Measurements from ENCODE around the gene KRT6A. TPM values are rescaled to one million over a fixed set of nuclear protein-coding genes. Genes with fewer than 3 reads are reported as not detected.
A peak's percentile ranks its signal among the peaks of the same experiment; 100 is the strongest.

The KRT6A gene
- total RNA-seq, 1 experiment from 2014 or later = 1,688 TPM

GRCh38 chr12:52439420-52439819, 53.6 kb downstream of the KRT6A start:
- ChIA-PET POLR2A (interaction anchor here (0.9 to 1.0 kb wide), 2 partner anchors 39 to 72 kb away, joined by 3 read pairs; no protein-coding TSS in a partner anchor), CTCF (no interaction called here)
- Mint-ChIP-seq H3K4me1 (ENCODE audit: insufficient read depth, unreplicated experiment) (peaks cover 55% of the 10 kb centered on the region), H3K4me3 (ENCODE audit: unreplicated experiment) (no peak overlapping the region), H3K27me3 (ENCODE audit: insufficient read depth, unreplicated experiment) (no peaks in the 10 kb centered on the region), H3K27ac (ENCODE audit: low read depth, unreplicated experiment) (no peak overlapping the region), H3K36me3 (ENCODE audit: insufficient read depth, unreplicated experiment) (no peaks in the 10 kb centered on the region), H3K9me3 (ENCODE audit: unreplicated experiment) (no peaks in the 10 kb centered on the region)
- intact Hi-C loops (cut with micrococcal nuclease) = no loop called here
- TF ChIP-seq CTCF (IDR thresholded peaks at IDR 0.05; ENCODE audit: unreplicated experiment) = no peak
- BruUV-seq (replicated peaks) = no TSS peak
- DNase-seq (ENCODE audit: unreplicated experiment) = no peak

GRCh38 chr12:52438305-52439301, 54.5 kb downstream of the KRT6A start:
- CTCF ChIA-PET = no interaction called here
- POLR2A ChIA-PET = interaction anchor here (1.0 kb wide), 1 partner anchor 39 kb away, joined by 3 read pairs; no protein-coding TSS in a partner anchor
- TF ChIP-seq CTCF (IDR thresholded peaks at IDR 0.05; ENCODE audit: unreplicated experiment) = no peak
- H3K9me3 Mint-ChIP-seq (ENCODE audit: unreplicated experiment) = no peaks in the 10 kb centered on the region
- no TSS peak for BruUV-seq (replicated peaks)
- intact Hi-C loops (cut with micrococcal nuclease) = no loop called here
- peak; percentile 43 for DNase-seq (ENCODE audit: unreplicated experiment)
- no peak overlapping the region for H3K4me3 Mint-ChIP-seq (ENCODE audit: unreplicated experiment)
- H3K36me3 Mint-ChIP-seq (ENCODE audit: insufficient read depth, unreplicated experiment) = no peaks in the 10 kb centered on the region
- peaks cover 55% of the 10 kb centered on the region for H3K4me1 Mint-ChIP-seq (ENCODE audit: insufficient read depth, unreplicated experiment)
- no peaks in the 10 kb centered on the region for H3K27me3 Mint-ChIP-seq (ENCODE audit: insufficient read depth, unreplicated experiment)
- no peak overlapping the region for H3K27ac Mint-ChIP-seq (ENCODE audit: low read depth, unreplicated experiment)

GRCh38 chr12:52437508-52437907, 55.5 kb downstream of the KRT6A start:
- no peak overlapping the region for H3K4me3 Mint-ChIP-seq (ENCODE audit: unreplicated experiment)
- no peaks in the 10 kb centered on the region for H3K9me3 Mint-ChIP-seq (ENCODE audit: unreplicated experiment)
- no TSS peak for BruUV-seq (replicated peaks)
- peak overlapping the region; percentile 33 for H3K27ac Mint-ChIP-seq (ENCODE audit: low read depth, unreplicated experiment)
- ChIA-PET POLR2A (no interaction called here), CTCF (no interaction called here)
- no peaks in the 10 kb centered on the region for H3K36me3 Mint-ChIP-seq (ENCODE audit: insufficient read depth, unreplicated experiment)
- intact Hi-C loops (cut with micrococcal nuclease) = no loop called here
- no peak for DNase-seq (ENCODE audit: unreplicated experiment)
- peaks cover 6% of the 10 kb centered on the region for H3K27me3 Mint-ChIP-seq (ENCODE audit: insufficient read depth, unreplicated experiment)
- no peak for TF ChIP-seq CTCF (IDR thresholded peaks at IDR 0.05; ENCODE audit: unreplicated experiment)
- H3K4me1 Mint-ChIP-seq (ENCODE audit: insufficient read depth, unreplicated experiment) = peaks cover 45% of the 10 kb centered on the region

Other genes starting within 250 kb of the KRT6A start
- 37.8 and 45.1 TPM in 2 replicates for gene KRT86, start 218.6 kb downstream of the KRT6A start, total RNA-seq (2022)
- gene KRT81, start 201.7 kb downstream of the KRT6A start, total RNA-seq (2022) = 2,023 and 2,244 TPM in 2 replicates
- 12.2 and 14.5 TPM in 2 replicates for gene KRT83, start 171.9 kb downstream of the KRT6A start, total RNA-seq (2022)
- 0.23 TPM in 1 of 2 replicates, not detected in the other for gene KRT85, start 125.8 kb downstream of the KRT6A start, total RNA-seq (2022)
- gene KRT84, start 107.6 kb downstream of the KRT6A start, total RNA-seq (2022) = not detected in 2 replicates
- gene KRT82, start 86.9 kb downstream of the KRT6A start, total RNA-seq (2022) = not detected in 2 replicates
- not detected in 2 replicates for gene KRT75, start 58.9 kb downstream of the KRT6A start, total RNA-seq (2022)
- gene KRT6B, start 41.1 kb downstream of the KRT6A start, total RNA-seq (2022) = 2.3 and 3.3 TPM in 2 replicates
- gene KRT6C, start 19.5 kb downstream of the KRT6A start, total RNA-seq (2022) = 0.19 and 0.44 TPM in 2 replicates
- 1,273 and 3,552 TPM in 2 replicates for gene KRT5, start 27.1 kb upstream of the KRT6A start, total RNA-seq (2022)
- not detected in 2 replicates for gene KRT71, start 59.9 kb upstream of the KRT6A start, total RNA-seq (2022)
- gene KRT74, start 80.6 kb upstream of the KRT6A start, total RNA-seq (2022) = not detected in 2 replicates
- gene KRT72, start 108.2 kb upstream of the KRT6A start, total RNA-seq (2022) = not detected in 2 replicates
- gene KRT73, start 125.3 kb upstream of the KRT6A start, total RNA-seq (2022) = not detected in 2 replicates
- not detected in 2 replicates for gene KRT2, start 159.0 kb upstream of the KRT6A start, total RNA-seq (2022)
- gene KRT1, start 187.2 kb upstream of the KRT6A start, total RNA-seq (2022) = not detected in 2 replicates
- gene KRT77, start 210.3 kb upstream of the KRT6A start, total RNA-seq (2022) = not detected in 2 replicates